Astrocyte (in vitro differentiated cells and primary cell): ENCODE results near the gene TIMM44. TPM values are rescaled to one million over a fixed set of nuclear protein-coding genes. Genes with fewer than 3 reads are reported as not detected.

Source experiments
- DNase-seq: peaks from one replicate; pipeline ENCODE4 v3.0.0-alpha.2; 2010; ENCODE audit warnings: low read depth
- FAIRE-seq: peaks from 2 replicates; lab custom pipeline; 2011; peaks lifted over from hg19 to GRCh38; lab: Jason Lieb, UNC
- H2AFZ ChIP-seq: 2 replicates; pipeline ENCODE4 v1.6.0; 2012; ENCODE audit warnings: low read depth, low read length, inconsistent platforms
- H3K27ac ChIP-seq: 2 replicates; pipeline ENCODE4 v1.5.1; 2011; ENCODE audit warnings: low read depth, low read length, inconsistent platforms
- H3K27me3 ChIP-seq: 2 replicates; pipeline ENCODE4 v1.6.0; 2011; ENCODE audit warnings: low read length, inconsistent platforms; ENCODE audit not compliant: insufficient read depth
- H3K36me3 ChIP-seq: 2 replicates; pipeline ENCODE4 v1.5.1; 2011; ENCODE audit warnings: low read length, inconsistent platforms; ENCODE audit not compliant: insufficient read depth
- H3K4me1 ChIP-seq: 2 replicates; pipeline ENCODE4 v1.5.1; 2011; ENCODE audit warnings: low read length, inconsistent platforms; ENCODE audit not compliant: insufficient read depth
- H3K4me2 ChIP-seq: 2 replicates; pipeline ENCODE4 v1.6.0; 2012; ENCODE audit warnings: low read length, inconsistent platforms
- H3K4me3 ChIP-seq: 2 replicates; pipeline ENCODE4 v1.5.1; 2011; ENCODE audit warnings: low read depth, mild to moderate bottlenecking, low read length, inconsistent platforms; ENCODE audit not compliant: insufficient read depth
- H3K79me2 ChIP-seq: 2 replicates; pipeline ENCODE4 v1.6.0; 2012; ENCODE audit warnings: mild to moderate bottlenecking, low read length, inconsistent platforms; ENCODE audit not compliant: insufficient read depth
- H3K9ac ChIP-seq: 2 replicates; pipeline ENCODE4 v1.6.0; 2012; ENCODE audit warnings: mild to moderate bottlenecking, low read length, inconsistent platforms
- H3K9me3 ChIP-seq: 2 replicates; pipeline ENCODE4 v1.5.1; 2012; ENCODE audit warnings: low read depth, mild to moderate bottlenecking, low read length, inconsistent platforms; ENCODE audit not compliant: insufficient read depth
- H4K20me1 ChIP-seq: 2 replicates; pipeline ENCODE4 v1.6.0; 2012; ENCODE audit warnings: low read length, inconsistent platforms; ENCODE audit not compliant: insufficient read depth
- H3K27ac Mint-ChIP-seq: one replicate; pipeline ENCODE4 v1.8.0; 2021; ENCODE audit warnings: mild to moderate bottlenecking, mixed read lengths; ENCODE audit not compliant: unreplicated experiment
- H3K27me3 Mint-ChIP-seq: one replicate; pipeline ENCODE4 v1.8.0; 2021; ENCODE audit warnings: low read depth, mixed read lengths; ENCODE audit not compliant: unreplicated experiment
- H3K36me3 Mint-ChIP-seq: one replicate; pipeline ENCODE4 v1.8.0; 2021; ENCODE audit warnings: low read depth, mixed read lengths; ENCODE audit not compliant: unreplicated experiment
- H3K4me1 Mint-ChIP-seq: one replicate; pipeline ENCODE4 v1.8.0; 2021; ENCODE audit warnings: low read depth, mixed read lengths; ENCODE audit not compliant: unreplicated experiment
- H3K4me3 Mint-ChIP-seq: one replicate; pipeline ENCODE4 v1.8.0; 2021; ENCODE audit warnings: mild to moderate bottlenecking, moderate library complexity, mixed read lengths; ENCODE audit not compliant: unreplicated experiment
- H3K9me3 Mint-ChIP-seq: one replicate; pipeline ENCODE4 v1.8.0; 2021; ENCODE audit warnings: mild to moderate bottlenecking, mixed read lengths; ENCODE audit not compliant: unreplicated experiment
- EZH2 ChIP-seq: IDR thresholded peaks from 2 replicates; pipeline ENCODE4 v1.6.1; 2012; ENCODE audit warnings: mild to moderate bottlenecking, low read length, inconsistent platforms; ENCODE audit not compliant: insufficient read depth
- total RNA-seq: library from RNA; stranded (reverse); gene quantifications from 2 replicates; pipeline ENCODE4 v1.2.1, GENCODE V29; 2021
- TF ChIP-seq, protein P1 (sequence below): IDR thresholded peaks from 2 replicates; pipeline ENCODE4 v1.5.1; 2011; ENCODE audit warnings: low read depth, mild to moderate bottlenecking, inconsistent platforms, low read length, moderate library complexity; ENCODE audit not compliant: insufficient read depth

TIMM44 gene
- total RNA-seq, 1 donor from 2014 or later: 71.1 TPM

- H3K27ac Mint-ChIP-seq: peak overlapping the region; percentile 92
- no peaks in the 10 kb centered on the region for H3K9me3 ChIP-seq
- no peaks in the 10 kb centered on the region for H3K9me3 Mint-ChIP-seq
- no peaks in the 10 kb centered on the region for H3K27me3 ChIP-seq
- H3K36me3 ChIP-seq: peaks cover 3% of the 10 kb centered on the region
- H3K4me3 ChIP-seq: peak overlapping the region; percentile 33
- H3K4me1 ChIP-seq: peaks cover 41% of the 10 kb centered on the region
- H2AFZ ChIP-seq: no peak overlapping the region
- peak overlapping the region; percentile 79 for H3K4me2 ChIP-seq
- DNase-seq (peak; percentile 16), FAIRE-seq (no peak)
- H4K20me1 ChIP-seq: peaks cover 23% of the 10 kb centered on the region
- no peak overlapping the region for H3K9ac ChIP-seq
- peak overlapping the region; percentile 86 for H3K4me3 Mint-ChIP-seq
- H3K27ac ChIP-seq: no peak overlapping the region
- H3K4me1 Mint-ChIP-seq: peaks cover 16% of the 10 kb centered on the region
- peaks cover 7% of the 10 kb centered on the region for H3K36me3 Mint-ChIP-seq
- TF ChIP-seq, protein P1, sequence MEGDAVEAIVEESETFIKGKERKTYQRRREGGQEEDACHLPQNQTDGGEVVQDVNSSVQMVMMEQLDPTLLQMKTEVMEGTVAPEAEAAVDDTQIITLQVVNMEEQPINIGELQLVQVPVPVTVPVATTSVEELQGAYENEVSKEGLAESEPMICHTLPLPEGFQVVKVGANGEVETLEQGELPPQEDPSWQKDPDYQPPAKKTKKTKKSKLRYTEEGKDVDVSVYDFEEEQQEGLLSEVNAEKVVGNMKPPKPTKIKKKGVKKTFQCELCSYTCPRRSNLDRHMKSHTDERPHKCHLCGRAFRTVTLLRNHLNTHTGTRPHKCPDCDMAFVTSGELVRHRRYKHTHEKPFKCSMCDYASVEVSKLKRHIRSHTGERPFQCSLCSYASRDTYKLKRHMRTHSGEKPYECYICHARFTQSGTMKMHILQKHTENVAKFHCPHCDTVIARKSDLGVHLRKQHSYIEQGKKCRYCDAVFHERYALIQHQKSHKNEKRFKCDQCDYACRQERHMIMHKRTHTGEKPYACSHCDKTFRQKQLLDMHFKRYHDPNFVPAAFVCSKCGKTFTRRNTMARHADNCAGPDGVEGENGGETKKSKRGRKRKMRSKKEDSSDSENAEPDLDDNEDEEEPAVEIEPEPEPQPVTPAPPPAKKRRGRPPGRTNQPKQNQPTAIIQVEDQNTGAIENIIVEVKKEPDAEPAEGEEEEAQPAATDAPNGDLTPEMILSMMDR: peak; percentile 65
- TF ChIP-seq EZH2: no peak
- no peaks in the 10 kb centered on the region for H3K27me3 Mint-ChIP-seq
- H3K79me2 ChIP-seq: peaks cover 6% of the 10 kb centered on the region
These were observed 18.2 kb downstream of the TIMM44 start for GRCh38 chr19:7925171-7925851.

DNA sequence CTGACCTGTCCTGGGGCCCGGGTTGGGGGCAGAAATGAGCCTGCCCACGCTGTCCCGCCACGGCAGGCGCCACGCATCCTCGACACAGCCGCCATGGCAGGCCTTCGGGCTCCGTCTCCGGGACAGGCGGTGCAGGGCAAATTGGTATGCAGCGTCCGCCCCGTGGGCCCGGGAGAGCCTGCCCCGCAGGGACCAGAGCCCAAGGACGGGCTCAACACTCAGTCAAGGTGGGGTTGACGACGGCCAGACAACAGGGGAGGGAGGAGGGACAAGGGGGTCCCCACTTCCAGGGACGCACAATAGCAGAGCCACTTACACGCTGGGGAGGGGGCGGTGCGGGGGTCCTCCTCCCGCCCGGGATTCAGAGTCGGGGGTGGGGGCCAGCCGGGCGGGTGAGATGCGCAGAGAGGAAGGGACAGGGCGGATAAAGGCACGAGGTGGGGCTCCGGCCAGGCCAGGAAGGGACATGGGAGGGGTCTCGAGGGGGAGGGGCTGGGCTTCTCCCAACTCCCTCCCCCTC, 18.8 kb downstream of the TIMM44 start:
- Histone ChIP-seq H3K27ac (no peak overlapping the region), H3K9me3 (no peaks in the 10 kb centered on the region), H4K20me1 (peaks cover 21% of the 10 kb centered on the region), H3K4me1 (peaks cover 41% of the 10 kb centered on the region), H3K27me3 (no peaks in the 10 kb centered on the region), H3K4me3 (peak overlapping the region; percentile 33), H3K79me2 (peaks cover 6% of the 10 kb centered on the region), H3K4me2 (peak overlapping the region; percentile 79), H2AFZ (no peak overlapping the region), H3K36me3 (peaks cover 3% of the 10 kb centered on the region), H3K9ac (no peak overlapping the region)
- no peaks in the 10 kb centered on the region for H3K9me3 Mint-ChIP-seq
- no peaks in the 10 kb centered on the region for H3K27me3 Mint-ChIP-seq
- FAIRE-seq (no peak), DNase-seq (no peak)
- TF ChIP-seq EZH2: no peak
- TF ChIP-seq, protein P1: no peak
- H3K27ac Mint-ChIP-seq: no peak overlapping the region
- peaks cover 18% of the 10 kb centered on the region for H3K4me1 Mint-ChIP-seq
- H3K36me3 Mint-ChIP-seq: peaks cover 7% of the 10 kb centered on the region
- H3K4me3 Mint-ChIP-seq: peak overlapping the region; percentile 66

DNA sequence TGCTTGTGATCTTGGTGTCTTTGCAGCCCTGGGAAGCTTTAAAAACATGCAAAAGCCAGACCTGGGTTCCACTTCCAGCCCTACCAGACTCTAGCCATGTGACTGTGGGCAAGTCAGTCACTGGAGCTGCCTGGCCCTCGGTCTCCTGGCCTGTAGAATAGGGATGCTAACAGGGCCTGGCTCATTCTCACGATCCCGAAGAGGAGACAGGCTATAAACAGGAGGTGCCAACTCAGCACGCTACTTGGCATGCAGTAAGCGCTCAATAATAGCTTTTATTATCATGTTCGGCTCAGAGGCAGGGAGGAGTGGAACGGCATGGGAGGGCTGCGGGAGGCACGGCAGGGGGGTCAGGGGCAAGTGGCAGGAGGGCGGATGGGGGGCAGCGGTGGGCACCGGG, 19.2 kb downstream of the TIMM44 start:
- no peak for TF ChIP-seq EZH2
- TF ChIP-seq, protein P1: no peak
- no peak overlapping the region for H3K4me3 ChIP-seq
- no peaks in the 10 kb centered on the region for H3K9me3 Mint-ChIP-seq
- no peaks in the 10 kb centered on the region for H3K27me3 Mint-ChIP-seq
- H3K27ac ChIP-seq: no peak overlapping the region
- H3K4me2 ChIP-seq: peak overlapping the region; percentile 79
- no peak for FAIRE-seq
- H3K27me3 ChIP-seq: no peaks in the 10 kb centered on the region
- peaks cover 6% of the 10 kb centered on the region for H3K79me2 ChIP-seq
- peaks cover 19% of the 10 kb centered on the region for H3K4me1 Mint-ChIP-seq
- H3K36me3 Mint-ChIP-seq: peaks cover 7% of the 10 kb centered on the region
- peaks cover 39% of the 10 kb centered on the region for H3K4me1 ChIP-seq
- no peak overlapping the region for H3K27ac Mint-ChIP-seq
- no peak overlapping the region for H3K9ac ChIP-seq
- DNase-seq: no peak
- H3K4me3 Mint-ChIP-seq: no peak overlapping the region
- no peaks in the 10 kb centered on the region for H3K9me3 ChIP-seq
- peaks cover 21% of the 10 kb centered on the region for H4K20me1 ChIP-seq
- peaks cover 3% of the 10 kb centered on the region for H3K36me3 ChIP-seq
- no peak overlapping the region for H2AFZ ChIP-seq
